Activated naive CD4-positive, alpha-beta T cell treated with anti-CD3 and anti-CD28 coated beads, Interleukin-2, amount 10 ng/mL, durations not matched to agents 7 days and 5 days (primary cell): ENCODE measurements around the gene FLT1.
A peak's percentile ranks its signal among the peaks of the same experiment; 100 is the strongest.

Experiments used
- CTCF ChIA-PET: fragments of 350-600 bp; sonication (Branson Sonifier 250); formaldehyde crosslinking; loops from one replicate; lab custom pipeline; 2021; ENCODE audit warnings: antibody characterized with exemption; lab: Charles Lee
- DNase-seq: peaks from one replicate; pipeline ENCODE4 v3.0.0-alpha.2; 2020
- H3K27ac Mint-ChIP-seq: one replicate; pipeline ENCODE4 v1.8.0; 2021; ENCODE audit warnings: mild to moderate bottlenecking, moderate library complexity, mixed read lengths
- H3K27me3 Mint-ChIP-seq: one replicate; pipeline ENCODE4 v1.8.0; 2021; ENCODE audit warnings: mild to moderate bottlenecking, mixed read lengths
- H3K36me3 Mint-ChIP-seq: one replicate; pipeline ENCODE4 v1.8.0; 2021; ENCODE audit warnings: mixed read lengths
- H3K4me1 Mint-ChIP-seq: one replicate; pipeline ENCODE4 v1.8.0; 2021; ENCODE audit warnings: mixed read lengths
- H3K4me3 Mint-ChIP-seq: one replicate; pipeline ENCODE4 v1.8.0; 2021; ENCODE audit warnings: mild to moderate bottlenecking, moderate library complexity, mixed read lengths
- H3K9me3 Mint-ChIP-seq: one replicate; pipeline ENCODE4 v1.8.0; 2021; ENCODE audit warnings: mixed read lengths

The FLT1 gene

DNA sequence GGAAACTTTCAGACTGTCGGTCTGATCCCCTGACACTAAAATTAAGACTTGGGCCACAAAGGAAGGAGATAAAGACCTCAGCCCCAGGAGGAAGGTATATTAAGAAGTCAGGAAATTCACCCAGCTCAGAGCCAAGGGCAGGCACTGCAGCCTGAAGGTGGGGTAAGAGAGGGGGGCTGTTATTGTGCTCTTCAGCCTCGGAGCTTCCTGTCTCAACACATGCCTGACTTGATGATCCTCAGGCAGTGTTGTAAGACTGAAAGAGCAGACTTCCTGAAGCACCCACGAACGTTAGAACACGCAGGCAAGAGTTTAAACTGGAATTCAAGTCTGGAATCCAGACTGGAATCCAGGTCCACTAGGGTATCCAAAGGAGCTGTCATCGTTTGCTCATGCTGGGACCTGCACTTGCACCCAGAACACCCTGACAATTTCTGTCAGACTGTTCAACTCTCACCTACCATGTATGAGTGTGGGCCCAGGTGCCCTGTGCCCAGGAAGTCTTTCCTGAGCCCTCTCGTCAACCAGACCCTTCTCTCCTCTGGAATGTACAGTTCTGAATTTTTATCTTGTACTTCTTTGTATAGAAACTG is 10.7 kb upstream of the FLT1 start:
- no peak overlapping the region for H3K4me3 Mint-ChIP-seq
- peaks cover 10% of the 10 kb centered on the region for H3K4me1 Mint-ChIP-seq
- H3K9me3 Mint-ChIP-seq = no peaks in the 10 kb centered on the region
- no peak overlapping the region for H3K27ac Mint-ChIP-seq
- DNase-seq = no peak
- H3K36me3 Mint-ChIP-seq = no peaks in the 10 kb centered on the region
- CTCF ChIA-PET = interaction anchor here (0.5 to 0.9 kb wide), 3 partner anchors 54 to 291 kb away, joined by 3 to 4 read pairs (median 3); no protein-coding TSS in a partner anchor
- peaks cover 19% of the 10 kb centered on the region for H3K27me3 Mint-ChIP-seq

DNA sequence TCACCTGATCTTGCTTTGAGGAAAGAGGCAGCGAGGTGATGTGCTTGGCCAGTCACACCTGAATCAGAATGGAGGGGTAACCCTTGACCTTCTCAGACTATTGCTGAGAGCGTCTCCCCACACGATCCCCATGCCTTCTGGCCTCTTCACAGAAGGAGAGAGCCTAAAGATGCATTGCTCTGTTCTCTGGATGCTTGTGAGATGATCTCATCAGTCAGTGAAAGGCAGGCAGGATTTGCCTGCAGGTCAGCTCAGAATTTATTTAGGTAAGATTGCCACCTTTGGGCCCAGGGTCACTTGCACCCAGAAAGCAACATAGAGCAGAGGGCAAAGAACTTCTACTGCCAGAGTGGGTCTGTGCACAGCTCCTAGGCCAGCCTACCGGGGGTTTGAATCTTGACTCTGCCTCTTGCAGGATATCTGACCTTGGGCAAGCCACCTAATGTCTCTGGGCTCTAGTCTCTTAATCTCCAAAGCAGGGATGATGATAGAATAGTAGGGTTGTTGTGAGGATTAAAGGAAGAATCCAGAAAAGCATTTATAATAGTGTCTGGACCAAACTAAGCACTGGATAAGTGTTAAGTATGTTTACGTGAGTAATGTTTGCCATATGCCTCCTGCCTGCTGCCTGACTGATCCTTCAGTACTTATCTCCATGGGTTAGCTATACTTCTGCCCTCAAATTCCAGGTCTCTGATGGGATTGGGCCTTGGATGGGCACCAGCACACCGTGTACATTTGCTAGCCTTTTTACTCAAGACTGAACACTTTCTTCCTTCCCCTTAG is 8.4 kb upstream of the FLT1 start:
- Mint-ChIP-seq H3K36me3 (no peaks in the 10 kb centered on the region), H3K9me3 (no peaks in the 10 kb centered on the region), H3K27ac (no peak overlapping the region), H3K4me1 (peaks cover 10% of the 10 kb centered on the region), H3K4me3 (no peak overlapping the region), H3K27me3 (peaks cover 16% of the 10 kb centered on the region)
- DNase-seq = no peak
- CTCF ChIA-PET = interaction anchor here (1.0 kb wide), 1 partner anchor 133 kb away, joined by 4 read pairs; no protein-coding TSS in a partner anchor

DNA sequence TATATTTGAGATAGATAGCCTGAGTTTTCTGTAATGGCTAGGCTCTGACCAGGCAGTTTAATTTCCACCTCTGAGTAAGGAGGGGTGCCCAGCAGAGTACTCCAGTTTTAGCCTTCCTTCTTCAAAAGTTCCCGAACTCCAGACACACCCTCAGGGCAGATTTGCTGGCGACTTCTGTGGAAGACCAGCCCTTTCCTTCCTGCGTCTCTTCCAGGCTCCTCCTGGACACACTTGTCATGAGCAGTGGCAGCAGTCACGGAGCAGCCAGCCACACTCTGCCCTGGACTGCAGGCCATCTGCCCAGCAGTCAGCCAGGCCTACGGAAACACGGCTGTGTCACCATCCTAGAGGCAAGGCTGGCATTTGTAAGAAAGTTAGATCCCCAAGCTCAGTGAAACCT is 6.6 kb upstream of the FLT1 start:
- Mint-ChIP-seq H3K4me1 (peaks cover 10% of the 10 kb centered on the region), H3K4me3 (no peak overlapping the region), H3K27me3 (peaks cover 31% of the 10 kb centered on the region), H3K27ac (no peak overlapping the region), H3K9me3 (no peaks in the 10 kb centered on the region), H3K36me3 (no peaks in the 10 kb centered on the region)
- DNase-seq = no peak
- CTCF ChIA-PET = no interaction called here

DNA sequence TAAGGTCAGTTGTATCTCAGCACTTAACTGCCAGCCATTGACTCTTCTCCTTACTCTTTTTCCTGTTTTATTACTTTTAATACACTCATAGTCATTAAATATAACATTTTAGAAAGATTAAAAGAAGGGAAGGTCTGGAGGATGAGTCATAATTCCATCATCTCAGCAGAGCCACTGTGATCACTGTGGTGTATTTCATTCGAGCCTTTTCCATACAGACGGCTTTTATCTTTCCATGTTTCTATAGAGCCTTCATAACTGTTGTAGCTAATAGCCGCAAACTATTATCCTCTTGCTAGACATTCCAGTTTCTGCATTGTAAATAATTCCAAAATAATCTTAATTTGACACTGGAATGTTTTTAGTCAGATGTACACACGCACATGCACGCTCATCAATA is 4.7 kb upstream of the FLT1 start:
- peaks cover 8% of the 10 kb centered on the region for H3K4me1 Mint-ChIP-seq
- no peak overlapping the region for H3K27ac Mint-ChIP-seq
- no peaks in the 10 kb centered on the region for H3K36me3 Mint-ChIP-seq
- no peak for DNase-seq
- peaks cover 50% of the 10 kb centered on the region for H3K27me3 Mint-ChIP-seq
- H3K9me3 Mint-ChIP-seq = no peaks in the 10 kb centered on the region
- H3K4me3 Mint-ChIP-seq = no peak overlapping the region
- CTCF ChIA-PET = no interaction called here

DNA sequence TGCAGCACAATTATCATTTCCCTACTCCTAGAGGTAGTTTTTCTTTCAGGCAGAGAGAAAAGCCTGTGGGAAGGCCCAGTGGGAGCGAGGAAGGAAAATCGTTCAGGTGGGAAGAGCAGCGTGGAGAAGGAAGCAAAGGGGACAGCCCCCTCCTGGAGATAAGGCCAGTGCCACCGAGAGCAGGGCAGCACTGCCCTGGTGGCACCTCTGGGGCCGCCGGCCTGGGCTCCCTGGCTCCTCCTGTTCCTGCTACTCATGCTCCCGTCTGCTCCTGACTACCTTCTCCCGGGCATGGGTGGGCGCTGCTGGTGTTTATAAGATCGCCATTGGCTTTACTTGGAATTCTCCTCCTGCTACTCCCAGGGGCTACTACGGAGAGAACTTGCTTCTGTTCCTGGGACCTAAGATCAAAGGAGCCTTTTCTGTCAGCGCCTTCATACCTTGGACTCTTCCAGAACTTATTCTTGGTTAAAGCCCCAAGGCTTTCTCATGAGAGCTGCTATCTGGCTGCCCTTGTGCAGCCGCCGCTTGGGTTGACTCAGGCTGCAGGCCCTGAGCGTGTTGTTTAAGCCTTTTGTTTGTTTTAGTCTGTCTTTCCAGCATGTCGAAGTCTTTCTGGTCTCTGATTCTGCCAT is 3.7 kb upstream of the FLT1 start:
- no peaks in the 10 kb centered on the region for H3K9me3 Mint-ChIP-seq
- H3K4me3 Mint-ChIP-seq = no peak overlapping the region
- CTCF ChIA-PET = no interaction called here
- DNase-seq = no peak
- H3K27ac Mint-ChIP-seq = no peak overlapping the region
- H3K4me1 Mint-ChIP-seq = peaks cover 10% of the 10 kb centered on the region
- no peaks in the 10 kb centered on the region for H3K36me3 Mint-ChIP-seq
- peaks cover 53% of the 10 kb centered on the region for H3K27me3 Mint-ChIP-seq

DNA sequence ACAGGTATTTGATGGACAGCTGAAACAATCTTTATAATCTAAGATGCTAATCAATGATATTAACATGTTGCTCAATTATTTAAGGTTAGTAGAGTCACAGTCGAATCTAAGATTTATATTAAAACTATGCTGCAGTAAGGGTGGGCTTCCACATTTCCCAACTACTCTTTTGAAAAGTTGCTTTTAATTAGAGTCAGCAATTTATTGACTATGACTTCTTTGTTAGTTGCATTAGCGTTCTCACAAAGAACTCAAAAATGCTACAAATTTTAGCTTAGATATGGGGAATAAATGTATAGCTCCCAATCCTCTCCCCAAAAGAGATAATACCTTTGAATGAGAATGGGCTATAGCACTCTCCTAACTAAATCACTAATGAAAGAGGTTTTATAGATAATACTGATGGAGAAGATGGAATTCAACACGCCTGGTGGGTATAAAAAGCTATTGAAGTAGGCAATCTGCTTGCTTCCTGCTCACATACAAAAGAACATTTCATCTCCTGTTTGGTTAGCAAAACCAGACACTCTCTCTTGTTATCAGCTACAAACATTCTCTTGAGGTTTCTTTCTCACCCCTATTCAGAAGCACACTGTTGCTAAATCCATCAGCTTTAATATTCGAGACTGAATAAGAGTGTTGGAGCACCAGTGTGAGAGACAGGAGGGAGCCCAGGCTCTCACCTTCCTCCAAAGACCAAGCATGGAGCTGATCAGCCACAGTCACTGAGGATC is 2.4 kb upstream of the FLT1 start:
- no peak overlapping the region for H3K27ac Mint-ChIP-seq
- H3K27me3 Mint-ChIP-seq = peaks cover 60% of the 10 kb centered on the region
- CTCF ChIA-PET = no interaction called here
- no peaks in the 10 kb centered on the region for H3K9me3 Mint-ChIP-seq
- no peak for DNase-seq
- no peak overlapping the region for H3K4me3 Mint-ChIP-seq
- H3K36me3 Mint-ChIP-seq = no peaks in the 10 kb centered on the region
- H3K4me1 Mint-ChIP-seq = peaks cover 21% of the 10 kb centered on the region

DNA sequence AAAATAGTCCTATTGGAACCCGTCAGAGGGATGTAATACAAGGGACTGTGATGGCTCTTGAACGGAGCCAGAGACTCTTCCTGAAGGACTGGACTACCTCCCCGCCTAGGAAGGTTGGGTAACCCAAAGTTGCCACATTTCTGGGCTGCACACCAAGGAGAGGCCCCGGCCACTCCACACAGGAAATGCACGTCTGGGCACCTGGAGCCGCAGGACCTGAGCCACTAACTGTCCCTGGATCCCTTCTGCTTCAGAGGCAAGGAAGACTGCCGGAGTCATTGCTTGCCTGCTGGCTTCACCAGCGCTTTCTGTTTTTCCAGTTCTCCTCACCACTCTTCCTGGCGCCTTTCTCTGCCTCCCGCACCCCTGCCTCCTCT is 1.2 kb upstream of the FLT1 start:
- H3K36me3 Mint-ChIP-seq = no peaks in the 10 kb centered on the region
- peak overlapping the region; percentile 62 for H3K4me3 Mint-ChIP-seq
- DNase-seq = no peak
- peaks cover 24% of the 10 kb centered on the region for H3K4me1 Mint-ChIP-seq
- H3K27ac Mint-ChIP-seq = no peak overlapping the region
- H3K27me3 Mint-ChIP-seq = peaks cover 60% of the 10 kb centered on the region
- CTCF ChIA-PET = no interaction called here
- H3K9me3 Mint-ChIP-seq = no peaks in the 10 kb centered on the region

DNA sequence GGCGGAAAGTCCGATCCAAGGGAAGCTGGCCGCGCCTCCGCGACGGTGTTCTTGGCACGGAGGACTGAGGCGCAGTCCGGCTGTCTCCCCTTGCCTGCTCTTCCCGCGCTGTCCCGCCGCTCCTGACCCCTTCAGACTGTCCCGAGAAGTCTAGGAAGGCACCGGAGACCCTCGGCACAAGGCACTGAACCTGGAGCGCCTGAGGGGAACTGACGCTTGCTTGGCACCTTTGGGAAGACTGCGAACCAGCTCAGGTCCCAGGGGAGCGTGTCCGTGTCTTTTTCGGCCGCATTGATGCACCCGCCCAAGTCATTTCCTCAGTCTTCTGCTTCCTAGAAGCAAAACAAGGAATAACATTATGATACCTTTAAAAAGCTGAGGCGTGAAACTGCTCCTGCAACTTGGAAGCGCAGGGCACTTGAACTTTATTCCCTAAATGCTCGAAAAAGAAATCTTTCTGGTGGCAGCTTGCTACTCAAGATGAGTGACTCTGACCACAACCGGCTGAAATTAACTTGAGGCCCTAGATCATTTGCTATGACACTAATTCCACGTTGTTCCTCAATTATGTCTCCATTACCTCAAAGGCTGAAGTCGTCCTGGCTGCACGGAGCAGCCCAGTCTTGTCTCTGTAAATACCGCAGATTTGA is 735 bp upstream of the FLT1 start:
- CTCF ChIA-PET = no interaction called here
- no peak overlapping the region for H3K27ac Mint-ChIP-seq
- H3K36me3 Mint-ChIP-seq = no peaks in the 10 kb centered on the region
- H3K4me1 Mint-ChIP-seq = peaks cover 24% of the 10 kb centered on the region
- peak overlapping the region; percentile 56 for H3K4me3 Mint-ChIP-seq
- H3K27me3 Mint-ChIP-seq = peaks cover 60% of the 10 kb centered on the region
- DNase-seq = no peak
- no peaks in the 10 kb centered on the region for H3K9me3 Mint-ChIP-seq

DNA sequence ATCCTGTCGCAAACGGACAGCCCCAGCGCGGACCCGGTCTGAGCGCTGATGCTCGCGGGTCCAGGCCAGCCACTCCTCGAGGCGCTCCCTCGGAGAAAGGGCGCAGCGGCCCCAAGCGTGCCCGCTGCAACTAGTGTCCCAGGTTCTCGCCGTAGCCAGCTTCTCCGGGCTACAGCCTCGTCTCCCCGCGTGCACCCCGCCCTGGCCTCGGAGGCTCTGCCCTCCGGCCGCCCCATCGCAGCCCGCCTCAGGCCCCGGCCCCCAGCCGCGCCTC is 487 bp downstream of the FLT1 start:
- peak overlapping the region; percentile 63 for H3K4me3 Mint-ChIP-seq
- peaks cover 69% of the 10 kb centered on the region for H3K27me3 Mint-ChIP-seq
- peak; percentile 28 for DNase-seq
- CTCF ChIA-PET = interaction anchor here (0.6 kb wide), 1 partner anchor 24 kb away, joined by 3 read pairs; no protein-coding TSS in a partner anchor
- H3K27ac Mint-ChIP-seq = no peak overlapping the region
- no peaks in the 10 kb centered on the region for H3K9me3 Mint-ChIP-seq
- H3K36me3 Mint-ChIP-seq = no peaks in the 10 kb centered on the region
- peaks cover 26% of the 10 kb centered on the region for H3K4me1 Mint-ChIP-seq

DNA sequence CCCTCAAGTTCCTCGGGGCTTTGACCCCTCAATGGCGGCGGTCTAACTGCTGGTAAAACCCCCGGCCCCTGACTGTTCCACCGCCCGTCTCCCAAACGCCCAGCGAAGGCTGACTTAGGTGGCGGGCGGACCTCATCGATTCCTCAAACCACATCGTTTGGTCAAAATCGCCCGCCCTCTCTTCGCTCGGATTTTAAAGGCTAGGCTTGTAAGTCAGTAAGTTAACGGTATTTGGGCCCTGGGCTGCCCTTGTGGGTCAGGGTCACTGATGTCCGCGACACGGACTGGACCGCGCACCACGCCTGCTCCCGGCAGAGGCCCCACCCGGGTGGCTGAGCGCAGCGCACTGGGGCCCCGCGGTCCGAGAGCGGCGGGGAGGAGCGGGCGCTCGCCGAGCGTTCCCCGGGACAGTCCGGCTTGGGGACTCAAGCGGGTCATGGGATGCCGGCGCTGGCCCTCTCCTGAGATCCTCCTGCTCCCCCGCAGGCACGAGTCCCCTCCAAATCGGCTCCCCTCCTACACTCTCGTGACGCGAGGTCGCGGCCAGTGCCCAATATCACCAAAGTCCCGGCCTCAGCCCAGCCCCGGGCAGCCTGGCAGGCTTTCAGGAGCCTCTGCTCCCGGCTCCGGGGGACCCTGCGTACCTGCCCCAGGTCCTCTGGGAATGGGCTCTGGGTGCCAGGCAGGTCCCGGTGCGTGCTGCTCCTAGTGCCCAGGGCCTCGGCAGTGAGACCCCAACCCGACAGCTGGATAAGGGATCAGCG is 1.0 kb downstream of the FLT1 start:
- DNase-seq = no peak
- no peaks in the 10 kb centered on the region for H3K36me3 Mint-ChIP-seq
- peaks cover 26% of the 10 kb centered on the region for H3K4me1 Mint-ChIP-seq
- H3K27me3 Mint-ChIP-seq = peaks cover 72% of the 10 kb centered on the region
- CTCF ChIA-PET = no interaction called here
- peak overlapping the region; percentile 63 for H3K4me3 Mint-ChIP-seq
- no peak overlapping the region for H3K27ac Mint-ChIP-seq
- H3K9me3 Mint-ChIP-seq = no peaks in the 10 kb centered on the region

DNA sequence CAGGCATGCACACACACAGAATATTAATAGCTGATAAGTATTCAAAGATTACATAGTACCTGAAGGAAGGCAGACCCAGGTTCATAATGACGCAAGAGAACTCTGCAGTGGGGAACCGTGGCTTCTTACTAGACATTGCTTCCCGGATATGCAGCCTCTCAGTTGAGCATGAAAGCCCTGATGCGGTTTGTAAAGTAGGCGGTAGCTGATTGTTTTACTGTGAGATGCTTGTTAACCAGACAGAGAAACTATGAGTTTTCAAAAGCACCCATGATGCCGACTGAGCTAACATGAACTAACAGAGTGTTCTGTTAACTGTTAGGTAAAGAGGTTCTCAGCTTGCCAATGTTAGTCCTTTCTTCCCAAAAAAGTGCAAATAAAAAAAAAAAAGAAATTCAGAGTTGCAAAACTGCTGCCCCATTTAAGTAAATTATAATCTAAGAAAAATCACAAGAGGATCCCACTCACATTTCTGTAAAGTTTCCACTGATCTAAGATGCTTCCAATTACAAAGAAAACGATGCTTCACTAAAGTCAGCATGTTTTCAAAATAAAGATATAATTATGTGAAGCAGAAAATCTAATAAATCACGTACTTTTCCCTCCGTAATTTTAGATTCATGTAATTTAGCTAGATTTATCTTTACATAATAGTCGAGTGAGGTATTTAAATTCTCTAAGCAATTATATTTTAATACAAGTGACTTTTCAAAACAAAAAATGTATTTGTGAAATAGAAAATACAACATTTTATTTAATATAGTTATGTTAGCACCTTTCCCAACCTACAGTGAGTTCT is 2.2 kb downstream of the FLT1 start:
- H3K27ac Mint-ChIP-seq = no peak overlapping the region
- no peaks in the 10 kb centered on the region for H3K9me3 Mint-ChIP-seq
- no peaks in the 10 kb centered on the region for H3K36me3 Mint-ChIP-seq
- CTCF ChIA-PET = no interaction called here
- peaks cover 60% of the 10 kb centered on the region for H3K27me3 Mint-ChIP-seq
- H3K4me3 Mint-ChIP-seq = peak overlapping the region; percentile 63
- H3K4me1 Mint-ChIP-seq = peaks cover 26% of the 10 kb centered on the region
- DNase-seq = peak; percentile 70

DNA sequence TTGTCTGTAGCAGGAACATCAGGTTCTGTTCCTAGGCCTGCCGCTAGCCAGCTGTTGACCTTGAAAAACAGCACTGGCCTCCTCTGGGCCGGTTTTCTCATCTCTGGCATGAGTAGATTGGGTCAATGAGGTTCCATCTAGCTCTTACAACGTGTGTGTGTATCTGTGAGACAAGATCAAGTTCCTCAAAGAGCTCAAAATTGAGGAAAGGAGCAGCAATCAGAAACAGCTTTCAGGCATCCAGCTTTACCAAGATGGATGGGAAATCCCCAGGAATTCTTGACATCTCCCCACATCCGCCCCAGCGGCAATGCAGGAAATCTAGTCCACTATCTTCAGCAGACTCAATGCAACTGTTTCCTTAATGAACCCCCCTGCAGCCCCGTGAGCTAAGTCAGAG is 4.9 kb downstream of the FLT1 start:
- Mint-ChIP-seq H3K27ac (no peak overlapping the region), H3K36me3 (no peaks in the 10 kb centered on the region), H3K9me3 (no peaks in the 10 kb centered on the region), H3K4me3 (no peak overlapping the region), H3K27me3 (peaks cover 40% of the 10 kb centered on the region), H3K4me1 (peaks cover 18% of the 10 kb centered on the region)
- CTCF ChIA-PET = no interaction called here
- no peak for DNase-seq

DNA sequence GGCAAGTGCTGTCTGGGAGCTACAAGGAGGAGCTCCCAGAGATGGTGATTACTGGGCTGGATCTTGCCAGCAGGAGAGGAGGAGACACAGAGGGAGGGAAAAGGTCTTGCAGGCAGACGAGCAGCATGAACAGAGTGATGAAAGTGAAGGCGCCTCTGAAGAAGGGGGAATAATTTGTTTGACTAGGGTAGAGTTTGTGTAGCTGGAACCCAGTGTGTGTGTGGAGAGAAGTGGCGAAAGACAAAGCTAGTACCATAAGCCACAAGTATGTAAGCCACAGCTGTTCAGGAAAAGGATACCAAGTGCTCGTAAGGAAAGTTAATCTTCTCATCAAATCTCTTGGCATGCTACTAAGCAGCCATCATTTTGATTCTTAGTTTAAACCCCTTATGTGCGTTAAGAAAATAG is 5.4 kb downstream of the FLT1 start:
- Mint-ChIP-seq H3K4me1 (peaks cover 18% of the 10 kb centered on the region), H3K27ac (no peak overlapping the region), H3K27me3 (peaks cover 35% of the 10 kb centered on the region), H3K4me3 (no peak overlapping the region), H3K9me3 (no peaks in the 10 kb centered on the region), H3K36me3 (no peaks in the 10 kb centered on the region)
- CTCF ChIA-PET = interaction anchor here (1.3 kb wide), 1 partner anchor 10 kb away, joined by 3 read pairs; no protein-coding TSS in a partner anchor
- DNase-seq = no peak
